Embryonic facial prominence (tissue), 1 donor: ENCODE data around the gene BRI3BP.
"Not testable (repeated sequence)": the region's sequence is repeated elsewhere in the genome, so short reads cannot be mapped to it uniquely, and the experiment has no call there.

Experiments used
- DNase-seq: peaks from one replicate; pipeline ENCODE4 v3.0.0-alpha.2; 2016; ENCODE audit errors: extremely low spot score

The BRI3BP gene

DNA sequence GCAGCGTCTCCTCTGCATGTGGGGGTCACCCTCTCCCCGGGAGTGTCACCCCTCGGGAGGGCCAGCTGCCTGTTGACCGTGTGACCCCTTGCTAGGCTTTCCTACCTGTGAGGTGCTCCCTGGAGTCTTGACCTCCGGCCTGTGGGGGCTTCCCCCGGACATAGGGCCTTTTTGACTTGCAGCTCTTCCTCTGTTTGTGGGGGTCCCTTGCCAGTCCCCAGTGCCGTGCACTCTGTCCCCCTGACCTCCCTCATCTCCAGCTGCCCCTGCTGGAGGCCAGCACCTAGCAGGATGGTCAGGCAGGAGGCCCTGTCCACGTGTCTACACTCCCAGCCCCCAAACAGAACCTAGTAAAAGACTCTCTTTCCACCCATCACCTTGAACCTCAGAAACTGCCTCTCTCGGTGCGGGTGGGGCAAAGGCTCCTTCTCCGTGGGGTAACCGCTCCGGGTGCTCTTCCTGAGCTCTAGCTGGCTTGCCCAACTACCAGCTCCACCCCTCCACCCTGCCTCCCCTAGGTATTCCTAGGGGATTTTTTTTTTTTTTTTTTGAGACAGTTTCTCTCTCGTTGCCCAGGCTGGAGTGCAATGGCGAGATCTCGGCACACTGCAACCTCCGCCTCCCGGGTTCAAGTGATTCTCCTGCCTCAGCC, 72.6 kb downstream of the BRI3BP start:
- DNase-seq = no peak

DNA sequence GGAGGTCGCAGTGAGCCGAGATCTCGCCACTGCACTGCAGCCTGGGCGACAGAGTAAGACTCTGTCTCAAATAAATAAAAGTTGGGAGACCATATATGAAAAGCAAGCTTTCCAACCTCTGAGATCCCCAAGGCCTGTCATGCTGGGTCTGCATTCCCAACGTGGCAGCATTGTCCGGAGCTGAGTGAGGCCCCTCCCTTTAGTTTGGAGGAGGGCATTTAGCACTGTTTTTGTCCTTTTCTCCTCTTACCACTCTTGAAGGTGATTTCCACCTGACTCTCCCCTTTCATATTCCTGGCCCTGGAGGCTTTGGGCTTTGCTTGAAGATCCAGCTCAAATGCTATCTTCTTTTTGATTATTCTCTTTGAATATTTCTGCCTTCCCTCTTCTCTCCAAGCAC, 74.9 kb downstream of the BRI3BP start:
- DNase-seq = no peak

GRCh38 chr12:125069616-125070015, 76.2 kb downstream of the BRI3BP start:
- no peak for DNase-seq

- DNase-seq = no peak
Measured at GRCh38 chr12:125070112-125070511, 76.7 kb downstream of the BRI3BP start.

- no peak for DNase-seq
Measured at GRCh38 chr12:125070661-125071390, 77.4 kb downstream of the BRI3BP start.

DNA sequence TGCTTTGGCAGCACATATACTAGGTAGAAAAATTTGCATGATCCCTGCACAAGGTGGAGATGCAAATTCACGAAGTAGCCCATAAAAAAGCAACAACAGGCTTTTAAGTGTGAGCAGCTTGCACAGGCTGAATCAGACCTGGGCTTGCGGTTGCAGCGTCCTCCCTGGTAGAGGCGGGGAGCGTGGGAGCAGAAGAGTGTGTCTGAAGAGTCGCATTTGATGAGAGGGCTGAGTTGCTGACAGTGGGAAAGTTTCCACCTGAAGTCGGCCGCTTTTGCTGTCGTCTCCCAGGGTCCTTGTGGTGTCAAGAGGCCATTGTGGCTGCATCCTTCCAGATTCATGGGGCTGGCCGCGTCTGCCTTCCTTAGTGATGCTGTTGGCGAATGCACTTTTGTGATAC, 78.0 kb downstream of the BRI3BP start:
- no peak for DNase-seq

GRCh38 chr12:125072496-125072895, 79.1 kb downstream of the BRI3BP start:
- DNase-seq = no peak

GRCh38 chr12:125074294-125074693, 80.8 kb downstream of the BRI3BP start:
- not testable (repeated sequence) for DNase-seq

GRCh38 chr12:125076103-125076502, 82.7 kb downstream of the BRI3BP start:
- no peak for DNase-seq

DNA sequence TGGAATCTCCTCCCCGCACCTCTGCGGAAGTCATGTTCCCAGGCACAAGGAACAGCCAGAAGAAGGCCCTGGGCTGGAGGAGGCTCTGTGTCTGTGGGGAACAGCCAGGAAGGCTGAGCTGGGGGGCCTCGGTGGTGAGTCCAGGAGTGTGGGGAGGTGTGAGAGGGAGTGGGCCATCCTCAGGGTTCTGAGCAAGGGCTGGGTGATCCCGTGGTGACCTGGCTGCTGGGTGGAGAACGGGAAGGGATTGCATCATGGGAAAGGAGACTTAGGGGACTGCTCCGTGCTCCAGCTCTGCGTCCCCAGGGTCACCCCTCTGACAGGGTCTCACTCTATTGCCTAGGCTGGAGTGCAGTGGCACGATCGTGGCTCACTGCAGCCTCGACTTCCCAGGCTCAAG, 85.6 kb downstream of the BRI3BP start:
- no peak for DNase-seq

GRCh38 chr12:125079648-125080645, 86.5 kb downstream of the BRI3BP start:
- no peak for DNase-seq
